ENCODE data around the gene MAP3K3. TPM values are rescaled to one million over a fixed set of nuclear protein-coding genes. Genes with fewer than 3 reads are reported as not detected.

MAP3K3 gene
- total and polyA plus RNA-seq, 2 experiments from 2014 or later, result 6.1 to 24.6 TPM

GRCh38 chr17:63706336-63707082, 84.3 kb downstream of the MAP3K3 start:
- Histone ChIP-seq H4K20me1 (replicated peaks; ENCODE audit: insufficient read depth) (no peaks in the 10 kb centered on the region; the same call in none of the 2 replicates), H3K9me2 (ENCODE audit: insufficient read depth) (no peaks in the 10 kb centered on the region), H3K27me3 (ENCODE audit: insufficient read depth) (no peaks in the 10 kb centered on the region), H3K4me3 (no peak overlapping the region), H3K27ac (ENCODE audit: low read depth) (0 out of 2 replicates have a peak overlapping the region, but pooled peaks have one; percentile 45), H3F3A (replicated peaks; ENCODE audit: low read depth) (no peaks in the 10 kb centered on the region), H3K79me2 (replicated peaks; ENCODE audit: insufficient read depth) (peaks cover 3% of the 10 kb centered on the region; the same call in 1 of the 2 replicates), H3K4me1 (ENCODE audit: insufficient read depth) (peaks cover 11% of the 10 kb centered on the region), H3K4me2 (no peak overlapping the region), H3K36me3 (ENCODE audit: insufficient read depth) (no peaks in the 10 kb centered on the region; the same call in 1 of the 2 replicates), H2AFZ (no peak overlapping the region)
- H3K4me1 Mint-ChIP-seq, result peaks cover 23% of the 10 kb centered on the region
- no peak for DNase-seq (ENCODE audit: low spot score)
- no peaks in the 10 kb centered on the region for H3K9me3 Mint-ChIP-seq
- H3K27me3 Mint-ChIP-seq (ENCODE audit: insufficient read depth, low read depth, poor library complexity), result peaks cover 14% of the 10 kb centered on the region
- peaks cover 48% of the 10 kb centered on the region for H3K36me3 Mint-ChIP-seq (ENCODE audit: low read depth)
- H3K4me3 Mint-ChIP-seq, result no peak overlapping the region
- H3K27ac Mint-ChIP-seq, result no peak overlapping the region; the same call in 1 of the 2 replicates
- no peak for ATAC-seq
- TF ChIP-seq POLR2AphosphoS5 (IDR thresholded peaks at IDR 0.05; ENCODE audit: low read depth) (no peak), EZH2 (IDR thresholded peaks at IDR 0.05; ENCODE audit: low read depth, unreplicated experiment) (no peak), EZH2phosphoT487 (IDR thresholded peaks at IDR 0.05; ENCODE audit: unreplicated experiment) (no peak), ZNF114 (CRISPR knock-in tag; IDR thresholded peaks at IDR 0.05) (no peak), ZNF331 (CRISPR knock-in tag; IDR thresholded peaks at IDR 0.05; ENCODE audit: low read depth) (no peak), ETS1 (IDR thresholded peaks at IDR 0.05) (no peak), CREB1 (CRISPR knock-in tag; IDR thresholded peaks at IDR 0.05; ENCODE audit: low read depth) (no peak), ZNF462 (CRISPR knock-in tag; IDR thresholded peaks at IDR 0.05) (no peak), JUNB (IDR thresholded peaks at IDR 0.05; ENCODE audit: unreplicated experiment) (no peak), REST (IDR thresholded peaks at IDR 0.05; ENCODE audit: unreplicated experiment) (no peak), STAT1 (IDR thresholded peaks at IDR 0.05; ENCODE audit: unreplicated experiment) (no peak), CTCF (conservative IDR thresholded peaks at IDR 0.05; ENCODE audit: low read depth in 2 of 2) (no peak), NANOG (IDR thresholded peaks at IDR 0.05; ENCODE audit: borderline replicate concordance) (no peak)
